Caco-2 (cell line): Measurements from ENCODE around the gene CASTOR1. TPM values are rescaled to one million over a fixed set of nuclear protein-coding genes. Genes with fewer than 3 reads are reported as not detected.

Experiments used
- BruUV-seq: library from RNA; stranded (reverse); fragments of 400-500 nt; replicated peaks from 2 replicates; lab custom pipeline; 2021; lab: Mats Ljungman, UMichigan
- CTCF ChIA-PET: fragments of 300-600 bp; sonication (Branson Sonifier 250); formaldehyde crosslinking; loops from one replicate; lab custom pipeline; 2022; ENCODE audit warnings: antibody characterized with exemption; lab: Charles Lee
- POLR2A ChIA-PET: fragments of 300-600 bp; sonication (Branson Sonifier 250); formaldehyde crosslinking; loops from one replicate; lab custom pipeline; 2022; ENCODE audit warnings: antibody characterized with exemption; lab: Charles Lee
- DNase-seq, 2 experiments: peaks; one replicate each; pipeline versions ENCODE4 v3.0.0 to v3.0.0-alpha.2; 2020 to 2022
- H3K27me3 ChIP-seq: replicated peaks from 2 replicates; pipeline ENCODE4 v1.6.0; 2011; ENCODE audit warnings: low read length; ENCODE audit not compliant: control insufficient read depth, insufficient read depth
- H3K36me3 ChIP-seq: 2 replicates; pipeline ENCODE4 v1.5.1; 2011; ENCODE audit warnings: low read length; ENCODE audit not compliant: control insufficient read depth, insufficient read depth
- H3K4me1 ChIP-seq: fragments of 250-450 bp; sonication (Bioruptor Pico); 2 replicates; pipeline ENCODE4 v1.5.1; 2020; ENCODE audit warnings: mild to moderate bottlenecking
- H3K4me3 ChIP-seq: 2 replicates; pipeline ENCODE4 v1.5.1; 2011; ENCODE audit warnings: low read depth, mild to moderate bottlenecking, control low read depth, low read length
- H3K9me3 ChIP-seq: fragments of 250-450 bp; sonication (Bioruptor Pico); 2 replicates; pipeline ENCODE4 v1.5.1; 2020; ENCODE audit warnings: mild to moderate bottlenecking, moderate library complexity
- H3K27ac Mint-ChIP-seq: one replicate; pipeline ENCODE4 v1.8.0; 2022; ENCODE audit warnings: mixed read lengths; ENCODE audit not compliant: unreplicated experiment
- H3K27me3 Mint-ChIP-seq: one replicate; pipeline ENCODE4 v1.8.0; 2022; ENCODE audit warnings: mixed read lengths; ENCODE audit not compliant: insufficient read depth, unreplicated experiment
- H3K36me3 Mint-ChIP-seq: one replicate; pipeline ENCODE4 v1.8.0; 2022; ENCODE audit warnings: mild to moderate bottlenecking, mixed read lengths; ENCODE audit not compliant: insufficient read depth, unreplicated experiment
- H3K4me1 Mint-ChIP-seq: one replicate; pipeline ENCODE4 v1.8.0; 2022; ENCODE audit warnings: low read depth, mixed read lengths; ENCODE audit not compliant: unreplicated experiment
- H3K4me3 Mint-ChIP-seq: one replicate; pipeline ENCODE4 v1.8.0; 2022; ENCODE audit warnings: mild to moderate bottlenecking, moderate library complexity, mixed read lengths; ENCODE audit not compliant: unreplicated experiment
- H3K9me3 Mint-ChIP-seq: one replicate; pipeline ENCODE4 v1.8.0; 2022; ENCODE audit warnings: mixed read lengths; ENCODE audit not compliant: unreplicated experiment
- CTCF ChIP-seq, 2 experiments: fragments of 200-600 bp in 1 of 2; IDR thresholded peaks; 1 replicate in 1 of 2; 2 replicates in 1 of 2; pipeline versions ENCODE4 v1.5.1 to v1.8.0; 2011 to 2022; ENCODE audit warnings: antibody characterized with exemption in 1 of 2, control low read depth in 1 of 2, inconsistent platforms in 1 of 2, low read depth in 1 of 2, low read length in 1 of 2, mild to moderate bottlenecking in 1 of 2, moderate library complexity in 1 of 2; ENCODE audit not compliant: insufficient read depth in 1 of 2, severe bottlenecking in 1 of 2, unreplicated experiment in 1 of 2
- intact Hi-C: fragments of 100-400 bp; cut with micrococcal nuclease; formaldehyde crosslinking; loops from one replicate; pipeline ENCODE4 v1.10.0; 2022; ENCODE audit not compliant: unreplicated experiment
- total RNA-seq: library from RNA; stranded (reverse); gene quantifications from 2 replicates; pipeline ENCODE4 v1.2.3, GENCODE V29; 2022

CASTOR1 gene
- total RNA-seq, 1 experiment from 2014 or later: 6.3 TPM

GRCh38 chr22:30307041-30307574, 17.8 kb upstream of the CASTOR1 start:
- H3K27me3 Mint-ChIP-seq: no peaks in the 10 kb centered on the region
- intact Hi-C loops: no loop called here
- peaks cover 25% of the 10 kb centered on the region for H3K4me1 Mint-ChIP-seq
- Histone ChIP-seq H3K4me3 (no peak overlapping the region), H3K9me3 (no peaks in the 10 kb centered on the region), H3K36me3 (no peaks in the 10 kb centered on the region), H3K4me1 (peaks cover 6% of the 10 kb centered on the region; the same call in 1 of the 2 replicates), H3K27me3 (no peaks in the 10 kb centered on the region)
- no peak for TF ChIP-seq CTCF (IDR thresholded peaks at IDR 0.05; ENCODE audit: insufficient read depth in 1 of 2, low read depth in 1 of 2, low read length in 1 of 2, severe bottlenecking in 1 of 2, unreplicated experiment in 1 of 2)
- no peak overlapping the region for H3K4me3 Mint-ChIP-seq
- peaks cover 11% of the 10 kb centered on the region for H3K36me3 Mint-ChIP-seq
- ChIA-PET POLR2A (interaction anchor here (1.7 kb wide), 1 partner anchor 9 kb away, joined by 4 read pairs; no protein-coding TSS in a partner anchor), CTCF (no interaction called here)
- H3K27ac Mint-ChIP-seq: no peak overlapping the region
- H3K9me3 Mint-ChIP-seq: no peaks in the 10 kb centered on the region
- DNase-seq: no peak
- BruUV-seq: no TSS peak

GRCh38 chr22:30306627-30307011, 17.3 kb upstream of the CASTOR1 start:
- Histone ChIP-seq H3K4me3 (no peak overlapping the region), H3K9me3 (no peaks in the 10 kb centered on the region), H3K4me1 (peaks cover 8% of the 10 kb centered on the region; the same call in 1 of the 2 replicates), H3K36me3 (peaks cover 2% of the 10 kb centered on the region), H3K27me3 (no peaks in the 10 kb centered on the region)
- no peak overlapping the region for H3K27ac Mint-ChIP-seq
- H3K9me3 Mint-ChIP-seq: no peaks in the 10 kb centered on the region
- ChIA-PET POLR2A (interaction anchor here (1.7 kb wide), 1 partner anchor 8 kb away, joined by 4 read pairs; no protein-coding TSS in a partner anchor), CTCF (no interaction called here)
- peaks cover 25% of the 10 kb centered on the region for H3K4me1 Mint-ChIP-seq
- intact Hi-C loops: no loop called here
- no peak for TF ChIP-seq CTCF (IDR thresholded peaks at IDR 0.05; ENCODE audit: insufficient read depth in 1 of 2, low read depth in 1 of 2, low read length in 1 of 2, severe bottlenecking in 1 of 2, unreplicated experiment in 1 of 2)
- DNase-seq: no peak
- BruUV-seq: no TSS peak
- peaks cover 11% of the 10 kb centered on the region for H3K36me3 Mint-ChIP-seq
- no peaks in the 10 kb centered on the region for H3K27me3 Mint-ChIP-seq
- H3K4me3 Mint-ChIP-seq: no peak overlapping the region

GRCh38 chr22:30305906-30306626, 16.8 kb upstream of the CASTOR1 start:
- no peak overlapping the region for H3K4me3 ChIP-seq
- Mint-ChIP-seq H3K4me3 (no peak overlapping the region), H3K9me3 (no peaks in the 10 kb centered on the region), H3K4me1 (peaks cover 25% of the 10 kb centered on the region), H3K36me3 (peaks cover 14% of the 10 kb centered on the region), H3K27me3 (no peaks in the 10 kb centered on the region), H3K27ac (no peak overlapping the region)
- no peaks in the 10 kb centered on the region for H3K9me3 ChIP-seq
- DNase-seq: no peak
- no TSS peak for BruUV-seq
- intact Hi-C loops: no loop called here
- POLR2A ChIA-PET: interaction anchor here (1.7 kb wide), 1 partner anchor 8 kb away, joined by 4 read pairs; no protein-coding TSS in a partner anchor
- no peaks in the 10 kb centered on the region for H3K27me3 ChIP-seq
- TF ChIP-seq CTCF (IDR thresholded peaks at IDR 0.05; ENCODE audit: insufficient read depth in 1 of 2, low read depth in 1 of 2, low read length in 1 of 2, severe bottlenecking in 1 of 2, unreplicated experiment in 1 of 2): no peak
- peaks cover 2% of the 10 kb centered on the region for H3K36me3 ChIP-seq
- H3K4me1 ChIP-seq: peaks cover 8% of the 10 kb centered on the region; the same call in 1 of the 2 replicates
- CTCF ChIA-PET: no interaction called here
